Esophagus squamous epithelium (tissue), 5 donors: ENCODE results near the gene POMGNT2. TPM values are rescaled to one million over a fixed set of nuclear protein-coding genes. Genes with fewer than 3 reads are reported as not detected.

Experiments
- DNase-seq: peaks from one replicate; lab custom pipeline; 2025; lab: John Stamatoyannopoulos, UW
- H3K27ac ChIP-seq, 4 donors: fragments of 200-600 bp; sonication (generic); one replicate each; pipeline ENCODE4 v1.5.1; 2016 to 2019; ENCODE audit warnings: mild to moderate bottlenecking in 1 of 4
- H3K27me3 ChIP-seq, 4 donors: fragments of 200-600 bp; sonication (generic); 1 replicate in 3 of 4; 2 replicates in 1 of 4; pipeline versions ENCODE4 v1.5.1 to v1.6.0; 2017 to 2021; ENCODE audit warnings: antibody characterized with exemption in 1 of 4
- H3K36me3 ChIP-seq, 3 donors: fragments of 200-600 bp; sonication (generic); one replicate each; pipeline ENCODE4 v1.5.1; 2016 to 2019
- H3K4me1 ChIP-seq, 3 donors: fragments of 200-600 bp; sonication (generic); one replicate each; pipeline ENCODE4 v1.5.1; 2017 to 2019
- H3K4me3 ChIP-seq, 4 donors: fragments of 200-600 bp; sonication (generic); 1 replicate in 3 of 4; 2 replicates in 1 of 4; pipeline ENCODE4 v1.5.1; 2016 to 2019; ENCODE audit warnings: mild to moderate bottlenecking in 2 of 4, moderate library complexity in 1 of 4
- H3K9me3 ChIP-seq, 3 donors: fragments of 200-600 bp; sonication (generic); one replicate each; pipeline ENCODE4 v1.5.1; 2016 to 2019
- CTCF ChIP-seq, 6 experiments: fragments of 450-650 bp in 4 of 6; fragments of 200-600 bp in 2 of 6; sonication (generic) in 2 of 6; IDR thresholded peaks; one replicate each; pipeline ENCODE4 v1.5.1; 2016 to 2019; ENCODE audit warnings: antibody characterized with exemption in 6 of 6, mild to moderate bottlenecking in 4 of 6, moderate library complexity in 4 of 6
- POLR2A ChIP-seq, 4 donors: fragments of 450-650 bp; IDR thresholded peaks; one replicate each; pipeline ENCODE4 v1.6.1; 2017; ENCODE audit warnings: antibody characterized with exemption in 4 of 4, mild to moderate bottlenecking in 4 of 4, moderate library complexity in 3 of 4
- WGBS, 2 donors: methylation state at CpG; one replicate each; pipeline ENCODE4 v1.1.5; 2018; 5-methylcytosine and 5-hydroxymethylcytosine counted together
- intact Hi-C: fragments of 100-400 bp; cut with DNase I; formaldehyde crosslinking; loops from one replicate; pipeline ENCODE4 v1.15.0; 2022
- total RNA-seq, 4 donors: library from RNA; depleted of rRNA; stranded (reverse); fragments of >200 nt; gene quantifications; one replicate each; pipeline ENCODE4 v1.1.0, GENCODE V29; 2016
- donor health status: DM: yes; HTN: yes; CAD: no.

Gene POMGNT2
- total RNA-seq, 4 donors from 2014 or later = 4.4 to 14.0 (median 9.0) TPM

- 89 to 96% methylated on average over 9 to 10 of the region's 23 CpGs for WGBS, 2 donors
- peaks cover 0 to 8% (median 5%) of the 10 kb centered on the region in 3 donors for H3K4me1 ChIP-seq
- H3K36me3 ChIP-seq = no peaks in the 10 kb centered on the region
- no peaks in the 10 kb centered on the region for H3K9me3 ChIP-seq
- no peaks in the 10 kb centered on the region for H3K27me3 ChIP-seq
- intact Hi-C loops = no loop called here
- no peak overlapping the region for H3K27ac ChIP-seq
- H3K4me3 ChIP-seq = no peak overlapping the region
- DNase-seq = no peak
- TF ChIP-seq CTCF (IDR thresholded peaks at IDR 0.05) (no peak), POLR2A (IDR thresholded peaks at IDR 0.05) (no peak)
These were observed 72.9 kb downstream of the POMGNT2 start for GRCh38 chr3:43032646-43033628.

GRCh38 chr3:43031889-43032545 lies 73.9 kb downstream of the POMGNT2 start:
- peak overlapping the region in 1 of 4 donors; percentile 29 for H3K27ac ChIP-seq
- 88 to 95% methylated on average over 9 to 11 of the region's 16 CpGs for WGBS, 2 donors

GRCh38 chr3:43031485-43031884 lies 74.4 kb downstream of the POMGNT2 start:
- Histone ChIP-seq H3K4me3 (no peak overlapping the region), H3K9me3 (no peaks in the 10 kb centered on the region), H3K36me3 (no peaks in the 10 kb centered on the region), H3K4me1 (peaks cover 0 to 14% (median 5%) of the 10 kb centered on the region in 3 donors), H3K27me3 (no peaks in the 10 kb centered on the region), H3K27ac (peak overlapping the region in 1 of 4 donors; percentile 29)
- WGBS, 2 donors = 15 to 18% methylated on average over 3 to 4 of the region's 4 CpGs
- DNase-seq = no peak
- intact Hi-C loops = no loop called here
- TF ChIP-seq CTCF (IDR thresholded peaks at IDR 0.05) (no peak), POLR2A (IDR thresholded peaks at IDR 0.05) (no peak)

More at GRCh38 chr3:43031889-43032545, 73.9 kb downstream of the POMGNT2 start:
- intact Hi-C loops = no loop called here
- H3K27me3 ChIP-seq = no peaks in the 10 kb centered on the region
- no peaks in the 10 kb centered on the region for H3K9me3 ChIP-seq
- DNase-seq = no peak
- no peak overlapping the region for H3K4me3 ChIP-seq
- H3K4me1 ChIP-seq = peaks cover 0 to 9% (median 5%) of the 10 kb centered on the region in 3 donors
- H3K36me3 ChIP-seq = no peaks in the 10 kb centered on the region
- TF ChIP-seq CTCF (IDR thresholded peaks at IDR 0.05) (no peak), POLR2A (IDR thresholded peaks at IDR 0.05) (no peak)

GRCh38 chr3:43030162-43030935 lies 75.5 kb downstream of the POMGNT2 start:
- Histone ChIP-seq H3K27me3 (no peaks in the 10 kb centered on the region), H3K4me3 (no peak overlapping the region), H3K4me1 (peaks cover 0 to 16% (median 5%) of the 10 kb centered on the region in 3 donors), H3K27ac (no peak overlapping the region), H3K9me3 (no peaks in the 10 kb centered on the region), H3K36me3 (no peaks in the 10 kb centered on the region)
- 67 to 81% methylated on average over 7 to 11 of the region's 15 CpGs for WGBS, 2 donors
- TF ChIP-seq POLR2A (IDR thresholded peaks at IDR 0.05) (no peak), CTCF (IDR thresholded peaks at IDR 0.05) (no peak)
- intact Hi-C loops = no loop called here
- DNase-seq = no peak

Other genes starting within 250 kb of the POMGNT2 start
- gene CYP8B1, start 230.2 kb downstream of the POMGNT2 start, total RNA-seq = not detected
- gene ZNF662, start 199.9 kb downstream of the POMGNT2 start, total RNA-seq = 1 to 10 TPM; 1.9 to 7.6 (median 2.8) TPM
- 10 to 100 TPM in 1 of 4 donors, 1 to 10 TPM in 3; 1.4 to 10.1 (median 2.4) TPM for gene GASK1A, start 126.8 kb downstream of the POMGNT2 start, total RNA-seq
- gene SNRK, start 180.5 kb upstream of the POMGNT2 start, total RNA-seq = 10 to 100 TPM; 27.0 to 42.0 (median 29.5) TPM